Measurements from ENCODE around the gene BRCA2.

DNA sequence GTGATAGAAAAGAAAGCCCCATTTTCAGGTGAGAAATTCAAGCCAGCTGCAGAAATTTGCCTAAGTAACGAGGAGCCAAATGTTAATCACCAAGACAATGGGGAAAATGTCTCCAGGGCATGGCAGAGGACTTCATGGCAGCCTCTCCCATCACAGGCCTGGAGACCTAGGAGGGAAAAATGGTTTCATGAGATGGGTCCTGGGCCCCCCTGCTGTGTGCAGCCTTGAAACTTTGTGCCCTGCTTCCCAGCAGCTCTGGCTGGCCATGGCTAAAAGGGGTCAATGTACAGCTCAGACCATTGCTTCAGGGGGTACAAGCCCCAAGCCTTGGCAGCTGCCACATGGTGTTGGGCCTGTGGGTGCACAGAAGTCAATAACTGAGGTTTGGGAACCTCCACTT is 102.7 kb downstream of the BRCA2 start:
- TF ChIP-seq, protein P1, sequence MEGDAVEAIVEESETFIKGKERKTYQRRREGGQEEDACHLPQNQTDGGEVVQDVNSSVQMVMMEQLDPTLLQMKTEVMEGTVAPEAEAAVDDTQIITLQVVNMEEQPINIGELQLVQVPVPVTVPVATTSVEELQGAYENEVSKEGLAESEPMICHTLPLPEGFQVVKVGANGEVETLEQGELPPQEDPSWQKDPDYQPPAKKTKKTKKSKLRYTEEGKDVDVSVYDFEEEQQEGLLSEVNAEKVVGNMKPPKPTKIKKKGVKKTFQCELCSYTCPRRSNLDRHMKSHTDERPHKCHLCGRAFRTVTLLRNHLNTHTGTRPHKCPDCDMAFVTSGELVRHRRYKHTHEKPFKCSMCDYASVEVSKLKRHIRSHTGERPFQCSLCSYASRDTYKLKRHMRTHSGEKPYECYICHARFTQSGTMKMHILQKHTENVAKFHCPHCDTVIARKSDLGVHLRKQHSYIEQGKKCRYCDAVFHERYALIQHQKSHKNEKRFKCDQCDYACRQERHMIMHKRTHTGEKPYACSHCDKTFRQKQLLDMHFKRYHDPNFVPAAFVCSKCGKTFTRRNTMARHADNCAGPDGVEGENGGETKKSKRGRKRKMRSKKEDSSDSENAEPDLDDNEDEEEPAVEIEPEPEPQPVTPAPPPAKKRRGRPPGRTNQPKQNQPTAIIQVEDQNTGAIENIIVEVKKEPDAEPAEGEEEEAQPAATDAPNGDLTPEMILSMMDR (IDR thresholded peaks at IDR 0.05): no peak
- TF ChIP-seq POLR2A (IDR thresholded peaks at IDR 0.05): no peak

All from right lobe of liver (tissue), 4 donors.